HG03442 (cell line): ENCODE measurements around the gene HES2.
"Not testable (repeated sequence)": the region's sequence is repeated elsewhere in the genome, so short reads cannot be mapped to it uniquely, and the experiment has no call there.

ENCODE experiments used
- ATAC-seq: cut with Tn5 transposase; IDR thresholded peaks from one replicate; pipeline ENCODE4 v1.9.1; 2021; ENCODE audit warnings: mild to moderate bottlenecking, moderate library complexity; ENCODE audit not compliant: unreplicated experiment

The HES2 gene

DNA sequence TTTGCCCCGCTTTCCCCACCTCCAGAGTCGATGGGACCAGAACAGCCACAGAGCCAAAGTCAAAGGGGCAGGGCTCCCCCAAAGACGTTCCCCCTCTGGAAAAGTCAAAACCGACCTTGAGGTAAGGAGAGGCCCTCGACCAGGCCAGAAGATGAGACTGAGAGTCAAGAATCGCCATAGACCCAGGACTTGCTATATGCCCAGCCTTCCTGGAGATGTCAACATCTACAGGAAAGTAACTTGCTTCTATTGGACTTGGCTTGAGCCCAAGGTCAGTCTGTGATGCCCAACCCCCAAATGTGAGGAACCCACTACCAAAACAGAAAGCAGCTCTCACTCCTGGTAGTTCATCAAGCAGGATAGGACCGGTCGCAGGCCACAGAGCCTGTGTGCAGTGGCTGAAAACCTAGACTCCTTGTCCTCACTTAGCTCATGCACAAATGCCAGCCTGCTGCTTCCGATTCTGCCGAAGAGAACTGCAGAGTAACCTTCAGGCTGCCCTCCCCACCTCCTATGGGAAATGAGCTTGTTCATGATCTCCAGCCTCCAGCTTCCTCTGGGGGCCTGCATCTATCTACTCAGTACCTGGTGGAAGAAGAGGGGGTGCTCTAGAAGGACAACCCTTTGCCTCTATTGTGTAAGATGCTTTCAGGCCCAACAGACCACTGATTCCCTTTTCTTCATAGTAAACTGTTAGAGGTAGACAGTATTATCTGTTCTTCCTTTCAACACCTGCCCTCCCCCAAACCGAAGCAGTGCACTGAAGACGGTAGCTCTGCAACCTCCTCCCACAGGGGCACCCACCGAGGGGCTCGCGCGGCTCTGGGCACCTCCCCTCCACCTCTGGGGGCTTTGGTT, 27.5 kb downstream of the HES2 start:
- no peak for ATAC-seq

DNA sequence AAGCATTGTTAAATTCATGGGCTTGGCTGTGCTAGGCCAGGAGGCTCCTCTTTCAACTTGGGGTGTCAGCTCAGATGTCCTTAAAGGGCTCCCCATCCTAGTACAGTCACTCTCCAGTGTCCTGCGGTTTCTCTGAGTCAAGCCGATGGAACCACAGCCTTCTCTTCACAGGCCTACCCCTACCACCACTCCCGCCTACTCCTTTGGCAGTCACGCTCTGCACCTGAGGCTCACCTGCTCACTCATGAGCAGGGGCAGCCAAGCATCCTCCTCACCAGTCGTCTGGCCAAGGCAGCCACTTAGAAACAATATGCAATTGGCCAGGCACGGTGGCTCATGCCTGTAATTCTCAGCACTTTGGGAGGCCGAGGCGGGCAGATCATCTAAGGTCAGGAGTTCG, 29.7 kb downstream of the HES2 start:
- no peak for ATAC-seq

DNA sequence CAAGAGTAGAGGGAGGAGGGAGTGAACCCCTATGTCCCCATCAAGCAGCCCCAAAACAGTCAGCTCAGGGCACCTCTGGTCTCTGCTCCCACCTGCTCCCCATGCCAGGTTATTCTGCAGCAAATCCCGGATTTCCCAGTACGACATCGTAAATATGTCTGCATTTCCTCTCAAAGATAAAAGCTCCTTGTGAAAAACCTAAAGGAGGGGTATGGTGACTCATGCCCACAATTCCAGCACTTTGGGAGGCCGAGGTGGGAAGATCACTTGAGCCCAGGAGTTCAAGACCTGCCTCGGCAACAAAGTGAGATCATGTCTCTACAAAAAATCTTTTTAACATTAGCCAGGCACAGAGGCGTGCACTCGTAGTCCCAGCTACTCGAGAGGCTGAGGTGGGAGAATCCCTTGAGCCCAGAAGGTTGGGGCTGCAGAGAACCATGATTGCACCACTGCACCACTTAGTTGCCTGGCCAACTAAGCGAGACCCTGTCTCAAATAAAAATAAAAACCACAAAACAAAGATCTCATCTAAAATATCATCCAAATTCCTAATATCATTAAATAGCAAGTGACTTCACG, 33.3 kb downstream of the HES2 start:
- no peak for ATAC-seq

DNA sequence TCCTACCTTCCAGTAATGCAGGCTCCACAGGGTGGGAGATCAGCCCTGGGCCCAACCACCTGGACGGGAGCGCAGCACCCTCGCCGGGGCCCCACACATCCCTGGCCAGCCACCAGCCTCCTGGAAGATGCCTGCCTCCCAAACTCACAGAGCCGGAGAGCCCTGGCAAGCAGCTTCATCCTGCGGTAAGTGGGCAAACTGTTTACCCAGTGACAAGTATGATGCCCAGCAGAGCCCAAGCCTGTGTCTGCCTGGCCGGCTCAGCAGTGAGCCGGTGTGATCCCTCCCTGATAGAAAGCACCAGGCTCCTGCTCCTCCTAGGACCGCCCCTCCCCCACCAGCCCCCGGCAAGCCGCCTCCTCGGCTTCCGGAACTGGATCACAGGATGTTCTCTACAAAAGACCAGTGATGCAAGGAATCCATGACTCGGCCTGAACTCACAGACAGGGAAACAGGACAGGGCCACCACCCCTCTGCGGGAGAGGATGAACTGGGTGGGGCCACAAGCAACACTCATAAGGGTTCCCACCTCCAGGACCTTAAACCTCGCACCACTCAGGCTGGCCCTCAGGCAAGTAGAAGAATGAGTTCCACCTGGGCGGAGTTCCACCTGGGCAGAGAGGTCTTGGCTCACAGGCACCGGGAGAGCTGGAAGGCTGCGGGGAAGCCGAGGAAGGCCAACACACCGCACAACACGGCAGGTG, 34.1 kb downstream of the HES2 start:
- no peak for ATAC-seq

DNA sequence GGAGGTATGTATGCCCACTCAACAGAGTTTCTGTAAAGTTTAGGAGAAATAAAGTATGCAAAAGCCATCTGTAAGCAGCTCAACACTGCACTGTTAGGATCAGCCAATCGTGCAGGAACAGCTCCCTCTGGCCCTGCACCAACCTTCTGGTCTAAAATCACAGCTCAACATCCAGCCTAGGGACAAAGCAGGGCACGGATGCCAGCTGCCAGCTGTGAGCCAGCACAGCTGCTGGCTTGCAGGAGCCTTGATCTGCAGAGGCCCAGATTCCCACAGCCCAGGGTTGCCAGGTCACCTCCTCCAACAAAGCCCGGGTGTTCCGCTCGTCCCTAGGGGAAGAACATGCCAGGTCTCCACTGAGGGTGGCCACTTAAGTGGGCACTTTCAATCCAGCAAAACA, 34.8 kb downstream of the HES2 start:
- no peak for ATAC-seq

DNA sequence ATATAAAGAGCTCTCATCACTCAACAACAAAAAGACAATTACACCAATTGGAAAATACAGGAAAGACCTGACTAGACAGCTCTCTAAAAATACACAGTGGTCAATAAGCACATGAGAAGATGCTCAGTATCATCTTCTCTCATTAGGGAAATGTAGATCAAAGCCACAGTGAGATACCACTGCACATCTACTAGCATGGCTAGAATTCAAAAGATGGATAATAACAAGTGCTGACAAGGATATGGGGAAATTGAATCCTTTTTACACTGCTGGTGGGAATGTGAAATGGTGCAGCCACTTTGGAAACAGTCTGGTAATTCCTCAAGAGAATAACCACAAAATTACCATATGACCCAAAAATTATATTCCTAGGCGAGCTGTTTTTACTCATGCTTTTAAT, 35.6 kb downstream of the HES2 start:
- ATAC-seq = no peak

DNA sequence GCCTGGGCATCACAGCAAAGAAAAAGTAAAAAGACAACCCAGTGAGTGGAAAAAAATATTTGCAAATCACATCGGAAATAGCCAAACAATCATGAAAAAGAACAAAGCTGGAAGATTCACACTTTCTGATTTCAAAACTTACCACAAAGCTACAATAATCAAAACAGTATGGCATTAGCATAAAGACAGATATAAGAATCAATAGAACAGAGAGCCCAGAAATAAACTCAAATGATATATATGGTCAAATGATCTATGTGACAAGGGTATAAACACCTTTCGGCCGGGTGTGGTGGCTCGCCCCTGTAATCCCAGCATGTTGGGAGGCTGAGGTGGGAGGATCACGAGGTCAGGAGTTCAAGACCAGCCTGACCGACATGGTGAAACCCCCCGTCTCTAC, 39.7 kb downstream of the HES2 start:
- ATAC-seq = no peak

DNA sequence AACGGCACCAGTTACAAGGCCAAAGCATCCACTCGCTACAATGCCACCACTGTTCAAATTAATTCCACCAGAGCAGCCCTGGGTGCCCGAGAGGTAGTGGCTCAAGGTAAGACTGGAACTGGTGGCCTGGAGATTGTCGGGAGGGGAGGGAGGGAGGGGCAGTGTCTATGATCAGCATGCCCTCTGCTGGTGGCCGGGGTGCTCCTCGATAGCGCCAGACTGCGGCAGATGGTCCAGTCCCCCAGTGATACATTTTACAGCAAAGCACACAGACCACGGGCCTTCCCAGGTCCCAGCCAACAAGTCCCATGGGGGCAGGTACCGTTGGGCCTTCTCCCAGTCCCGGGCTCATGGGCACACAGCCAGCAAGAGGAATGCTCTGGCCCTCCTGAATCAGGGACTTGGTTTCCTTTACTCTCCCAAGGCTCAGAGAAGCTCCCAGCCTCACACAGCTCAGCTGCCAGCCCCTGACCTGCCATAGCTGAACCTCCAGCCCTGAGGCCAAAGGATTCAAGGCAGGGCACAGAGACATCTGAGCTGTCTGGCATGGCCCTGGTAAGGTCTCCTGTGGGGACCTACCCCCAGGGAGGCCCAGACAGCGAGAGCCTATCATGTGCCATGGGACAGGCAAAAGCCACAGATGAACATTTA, 41.5 kb downstream of the HES2 start:
- no peak for ATAC-seq

DNA sequence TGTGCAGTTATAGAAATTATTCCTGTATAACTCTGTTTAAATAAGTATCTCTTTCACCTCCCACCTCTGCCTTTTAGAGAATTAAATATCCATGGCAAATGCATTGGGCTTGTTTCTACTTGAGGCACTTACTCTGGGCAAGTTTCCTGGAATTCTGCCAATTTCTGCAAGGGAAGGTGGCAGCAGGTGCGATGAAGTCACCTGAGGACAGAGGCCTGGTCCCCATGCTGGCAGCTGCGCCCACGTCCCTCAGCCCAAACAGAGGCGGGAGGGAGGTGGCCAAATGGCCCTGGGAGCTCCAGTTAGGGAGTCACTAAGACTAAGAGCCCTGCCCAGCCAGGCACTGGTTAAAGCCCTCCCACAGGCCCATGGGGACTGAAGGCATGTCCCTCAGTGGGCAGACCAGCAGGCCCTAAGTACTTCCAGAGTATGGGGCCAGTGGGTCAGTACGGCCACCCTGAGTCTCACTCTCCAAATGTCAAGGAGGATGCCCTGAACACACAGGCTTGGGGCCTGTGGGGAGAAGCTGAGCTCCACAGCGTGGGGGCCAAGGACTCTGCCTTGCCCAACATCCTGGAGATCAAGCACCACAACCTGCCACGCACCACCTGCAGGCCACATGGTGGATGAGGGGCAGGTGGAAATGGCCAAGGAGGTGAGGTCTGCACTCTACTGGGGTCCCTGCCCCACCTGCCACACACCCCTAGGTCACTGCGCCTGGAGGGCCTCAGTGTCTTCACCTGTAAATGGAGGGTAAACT, 45.6 kb downstream of the HES2 start:
- no peak for ATAC-seq

DNA sequence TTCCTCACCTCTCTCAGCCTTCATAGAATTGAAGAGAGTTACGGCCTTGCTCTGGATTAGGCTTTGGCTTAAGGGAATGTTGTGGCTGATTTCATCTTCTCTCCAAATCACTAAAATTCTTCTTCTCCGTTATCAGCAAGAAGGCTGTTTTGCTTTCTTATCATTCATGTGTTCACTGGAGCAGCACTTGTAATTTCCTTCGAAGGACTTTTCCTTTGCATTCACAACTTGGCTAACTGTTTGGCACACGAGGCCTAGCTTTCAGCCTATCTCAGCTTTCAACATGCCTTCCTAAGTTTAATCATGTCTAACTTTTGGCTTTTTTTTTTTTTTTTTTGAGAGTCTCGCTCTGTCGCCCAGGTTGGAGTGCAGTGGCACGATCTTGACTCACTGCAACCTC, 47.5 kb downstream of the HES2 start:
- ATAC-seq = not testable (repeated sequence)

DNA sequence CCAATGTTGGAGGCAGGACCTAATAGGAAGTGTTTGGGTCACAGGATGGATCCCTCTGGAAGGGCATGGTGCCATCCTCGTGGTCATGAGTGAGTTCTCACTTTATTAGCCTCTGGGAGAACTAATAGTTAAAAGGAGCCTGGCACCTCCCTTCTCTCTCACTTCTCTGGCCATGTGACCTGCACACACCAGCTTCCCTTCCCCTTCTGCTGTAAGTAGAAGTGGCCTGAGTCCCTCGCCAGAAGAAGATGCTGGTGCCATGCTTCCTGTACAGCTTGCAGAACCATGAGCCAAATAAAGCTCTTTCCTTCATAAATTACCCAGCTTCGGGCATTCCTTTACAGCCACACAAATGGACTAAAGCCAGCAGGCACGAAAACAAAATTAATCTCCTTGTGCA, 49.7 kb downstream of the HES2 start:
- ATAC-seq = no peak

DNA sequence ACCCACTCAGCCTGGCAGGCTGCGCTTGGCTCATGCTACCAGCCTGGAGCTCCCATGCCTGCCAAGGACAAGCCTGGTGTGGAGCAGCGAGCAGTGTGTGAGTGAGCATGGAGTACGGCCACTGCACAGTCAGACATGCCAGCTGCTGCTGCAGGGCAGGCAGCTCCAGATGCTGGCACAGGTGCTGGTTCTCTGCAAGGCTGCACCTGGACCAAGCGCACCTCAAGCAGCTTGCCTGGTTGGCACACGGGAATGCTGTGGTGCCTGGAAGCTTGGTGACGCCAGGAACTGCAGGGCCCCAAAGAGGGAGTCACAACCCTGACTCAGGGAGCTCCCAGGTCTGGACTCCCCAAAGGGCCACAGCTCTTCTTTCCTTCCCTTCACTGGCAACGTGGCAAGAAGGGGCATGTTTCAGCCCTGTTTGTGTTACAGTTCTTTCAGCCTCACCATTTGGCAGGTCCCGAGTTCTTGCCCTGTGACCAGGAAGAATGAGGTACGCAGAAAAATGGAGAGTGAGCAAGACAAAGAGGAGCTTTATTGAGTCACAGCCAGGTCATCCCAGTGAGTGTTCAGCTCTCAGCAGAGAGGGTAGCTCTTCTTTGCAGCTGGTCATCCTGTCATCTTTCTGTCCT, 52.2 kb downstream of the HES2 start:
- no peak for ATAC-seq

DNA sequence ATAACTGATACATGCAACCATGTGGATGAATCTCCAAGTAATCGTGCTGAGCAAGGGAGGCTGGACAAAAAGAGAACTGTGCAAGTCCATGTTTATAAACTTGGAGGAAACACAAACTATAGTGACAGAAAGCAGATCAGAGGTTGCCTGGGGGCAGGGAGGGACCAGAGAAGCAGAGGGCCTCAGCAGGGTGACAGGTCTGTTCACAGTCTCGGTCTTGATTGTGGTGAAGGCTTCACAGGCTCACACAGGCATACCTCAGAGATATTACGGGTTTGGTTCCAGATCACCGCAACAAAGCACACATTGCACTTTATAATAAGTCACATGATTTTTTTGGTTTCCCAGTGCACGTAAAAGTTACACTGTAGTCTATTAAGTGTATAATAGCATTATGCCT, 54.7 kb downstream of the HES2 start:
- ATAC-seq = no peak

DNA sequence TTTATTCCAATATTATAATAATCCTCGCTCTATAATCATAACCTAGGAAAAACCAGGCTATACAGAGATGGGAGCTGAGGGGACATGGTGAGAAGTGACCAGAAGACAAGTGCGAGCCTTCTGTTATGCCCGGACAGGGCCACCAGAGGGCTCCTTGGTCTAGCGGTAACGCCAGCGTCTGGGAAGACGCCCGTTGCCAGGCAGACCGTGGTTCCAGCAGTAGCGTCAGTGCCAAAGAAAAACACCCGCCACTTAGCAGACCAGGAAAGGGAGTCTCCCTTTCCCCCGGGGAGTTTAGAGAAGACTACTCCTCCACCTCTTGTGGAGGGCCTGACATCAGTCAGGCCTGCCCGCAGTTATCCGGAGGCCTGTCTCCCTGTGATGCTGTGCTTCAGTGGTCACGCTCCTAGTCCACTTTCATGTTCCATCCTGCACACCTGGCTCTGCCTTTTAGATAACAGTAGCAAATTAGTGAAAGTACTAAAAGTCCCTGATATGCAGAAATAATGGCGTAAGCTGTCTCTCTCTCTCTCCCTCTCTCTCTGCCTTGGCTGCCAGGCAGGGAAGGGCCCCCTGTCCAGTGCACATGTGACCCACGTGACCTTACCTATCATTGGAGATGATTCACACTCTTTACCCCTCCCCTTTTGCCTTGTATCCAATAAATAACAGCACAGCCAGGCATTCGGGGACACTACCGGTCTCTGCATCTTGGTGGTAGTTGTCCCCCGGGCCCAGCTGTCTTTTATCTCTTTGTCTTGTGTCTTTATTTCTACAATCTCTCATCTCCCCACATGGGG, 56.4 kb downstream of the HES2 start:
- ATAC-seq = not testable (repeated sequence)
